Stomach (tissue), 9 donors: ENCODE results near the gene CCNE1. TPM values are rescaled to one million over a fixed set of nuclear protein-coding genes. Genes with fewer than 3 reads are reported as not detected.
A peak's percentile ranks its signal among the peaks of the same experiment; 100 is the strongest.

ENCODE experiments used
- DNase-seq, 2 donors: peaks; one replicate each; pipeline versions ENCODE4 v3.0.0 to v3.0.0-alpha.2; 2013 to 2019
- H3K27ac ChIP-seq, 5 donors: fragments of 200-600 bp in 4 of 5; sonication (generic) in 4 of 5; one replicate each; pipeline ENCODE4 v1.5.1; 2013 to 2019; ENCODE audit warnings: mild to moderate bottlenecking in 1 of 5, moderate library complexity in 1 of 5
- H3K27me3 ChIP-seq, 3 donors: fragments of 200-600 bp; sonication (generic); one replicate each; pipeline ENCODE4 v1.5.1; 2017 to 2019; ENCODE audit warnings: mixed run types in 1 of 3
- H3K36me3 ChIP-seq, 4 donors: fragments of 200-600 bp; sonication (generic); 1 replicate in 3 of 4; 2 replicates in 1 of 4; pipeline ENCODE4 v1.5.1; 2016 to 2019
- H3K4me1 ChIP-seq, 4 donors: fragments of 200-600 bp; sonication (generic); one replicate each; pipeline ENCODE4 v1.5.1; 2016 to 2019
- H3K4me3 ChIP-seq, 4 donors: fragments of 200-600 bp; sonication (generic) in 3 of 4; one replicate each; pipeline ENCODE4 v1.5.1; 2016 to 2019; ENCODE audit warnings: mild to moderate bottlenecking in 1 of 4
- H3K9me3 ChIP-seq, 4 donors: fragments of 200-600 bp; sonication (generic); one replicate each; pipeline ENCODE4 v1.5.1; 2016 to 2019
- CTCF ChIP-seq, 7 experiments: fragments of 450-650 bp in 4 of 7; fragments of 200-600 bp in 3 of 7; sonication (generic) in 3 of 7; IDR thresholded peaks; one replicate each; pipeline ENCODE4 v1.5.1; 2016 to 2019; ENCODE audit warnings: antibody characterized with exemption in 7 of 7, control low read depth in 2 of 7, mild to moderate bottlenecking in 1 of 7
- EP300 ChIP-seq: sonication (generic); formaldehyde crosslinking; IDR thresholded peaks from one replicate; pipeline ENCODE4 v1.6.1; 2017; ENCODE audit warnings: antibody characterized with exemption
- POLR2A ChIP-seq, 4 donors: fragments of 450-650 bp; IDR thresholded peaks; one replicate each; pipeline ENCODE4 v1.6.1; 2016; ENCODE audit warnings: antibody characterized with exemption in 4 of 4, control low read depth in 2 of 4, mild to moderate bottlenecking in 1 of 4, moderate library complexity in 1 of 4
- POLR2AphosphoS5 ChIP-seq, 3 donors: sonication (generic); formaldehyde crosslinking; IDR thresholded peaks; one replicate each; pipeline ENCODE4 v1.6.1; 2016; ENCODE audit warnings: antibody characterized with exemption in 3 of 3
- WGBS, 5 donors: extraction: QIAGEN DNeasy Blood & Tissue Kit in 3 of 5; methylation state at CpG; one replicate each; pipeline versions ENCODE4 v1.1.5 to v1.1.7; 2013 to 2018; 5-methylcytosine and 5-hydroxymethylcytosine counted together
- intact Hi-C: fragments of 100-400 bp; cut with DNase I; formaldehyde crosslinking; loops from one replicate; pipeline ENCODE4 v1.15.1; 2023; ENCODE audit warnings: low total_unique reads
- polyA plus RNA-seq, 3 donors: library from polyadenylated mRNA; stranded (reverse); fragments of 200-250 nt; gene quantifications; one replicate each; pipeline ENCODE4 v1.2.3, GENCODE V29; 2013
- total RNA-seq, 5 donors: library from RNA; depleted of rRNA; stranded (reverse); fragments of >200 nt; gene quantifications; one replicate each; pipeline versions ENCODE4 v1.1.0 to v1.2.3, GENCODE V29; 2014 to 2016
- donor health status: healthy with polysubstance abuse.
- donor health status: Bipolar disorder and iron deficiency.
- donor health status: healthy.

CCNE1 gene
- total and polyA plus RNA-seq, 8 donors: 1.7 to 3.7 (median 3.1) TPM; not detected in 3

DNA sequence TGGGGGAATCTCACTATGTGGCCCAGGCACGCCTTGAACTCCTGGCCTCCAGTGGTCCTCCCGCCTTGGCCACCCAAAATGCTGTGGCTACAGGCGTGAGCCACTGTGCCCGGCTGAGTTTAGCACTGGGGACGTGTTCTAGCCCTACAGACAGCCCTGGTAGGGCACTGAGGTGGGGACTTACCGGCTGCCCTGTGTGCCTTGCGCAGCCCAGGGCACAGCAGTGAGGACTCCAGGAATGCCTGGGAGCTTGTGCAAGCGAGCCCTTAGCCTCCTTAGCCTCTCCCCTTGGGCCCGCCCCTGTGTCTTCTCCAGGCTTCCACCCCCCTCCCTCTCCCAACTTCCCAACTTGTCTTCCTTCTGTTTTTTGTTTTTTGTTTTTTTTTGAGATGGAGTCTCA, 21.0 kb downstream of the CCNE1 start:
- Histone ChIP-seq H3K4me1 (no peaks in the 10 kb centered on the region), H3K36me3 (no peaks in the 10 kb centered on the region), H3K27me3 (peaks cover 0 to 30% (median 6%) of the 10 kb centered on the region in 3 donors), H3K9me3 (no peaks in the 10 kb centered on the region), H3K4me3 (no peak overlapping the region), H3K27ac (no peak overlapping the region)
- TF ChIP-seq EP300 (no peak), POLR2AphosphoS5 (IDR thresholded peaks at IDR 0.05) (no peak), POLR2A (IDR thresholded peaks at IDR 0.05) (no peak), CTCF (IDR thresholded peaks at IDR 0.05) (no peak)
- intact Hi-C loops: no loop called here
- no peak for DNase-seq
- WGBS, 5 donors: 80 to 89% (median 86%) methylated on average over 9 of the region's 9 CpGs

DNA sequence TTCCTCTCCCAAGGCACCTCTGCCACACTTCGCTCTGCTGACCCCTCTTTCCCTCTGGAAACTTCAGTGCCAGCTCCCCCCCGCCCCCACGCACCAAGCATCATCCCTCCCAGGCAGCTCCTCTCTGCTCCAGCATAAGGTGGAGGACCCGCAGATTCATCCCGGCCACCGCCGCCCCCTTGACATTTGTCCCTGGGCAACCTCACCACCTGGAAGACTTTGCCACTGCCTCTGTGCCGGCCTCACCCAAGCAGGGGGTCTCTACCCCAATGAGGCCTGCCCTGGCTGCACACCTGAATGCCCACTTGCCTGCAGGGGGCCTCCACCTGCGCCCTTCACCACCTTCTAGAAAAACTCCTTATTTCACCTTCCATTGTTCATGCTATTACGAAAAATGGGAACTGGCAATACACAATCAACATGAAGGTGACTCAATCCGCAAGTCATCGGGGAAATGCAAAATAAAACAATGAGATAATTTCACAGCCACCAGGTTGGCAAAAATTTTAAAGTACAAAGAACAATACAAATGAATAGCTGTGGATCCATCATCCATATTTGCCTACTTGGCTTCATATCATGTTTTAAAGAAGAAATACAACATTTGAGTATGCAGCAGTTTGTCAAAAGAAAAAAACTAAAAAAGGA, 21.9 kb downstream of the CCNE1 start:
- intact Hi-C loops: no loop called here
- H3K4me1 ChIP-seq: no peaks in the 10 kb centered on the region
- H3K27me3 ChIP-seq: peaks cover 0 to 32% (median 8%) of the 10 kb centered on the region in 3 donors
- no peaks in the 10 kb centered on the region for H3K36me3 ChIP-seq
- WGBS, 5 donors: 83 to 89% (median 86%) methylated on average over 12 of the region's 12 CpGs
- H3K4me3 ChIP-seq: no peak overlapping the region
- no peak for DNase-seq
- H3K9me3 ChIP-seq: no peaks in the 10 kb centered on the region
- TF ChIP-seq CTCF (IDR thresholded peaks at IDR 0.05) (no peak), POLR2A (IDR thresholded peaks at IDR 0.05) (no peak), POLR2AphosphoS5 (IDR thresholded peaks at IDR 0.05) (no peak), EP300 (no peak)
- no peak overlapping the region for H3K27ac ChIP-seq

GRCh38 chr19:29834991-29835846, 23.4 kb downstream of the CCNE1 start:
- DNase-seq: peak in 1 of 2 donors; percentile 64
- intact Hi-C loops: no loop called here
- Histone ChIP-seq H3K36me3 (no peaks in the 10 kb centered on the region), H3K27ac (no peak overlapping the region), H3K4me3 (no peak overlapping the region), H3K9me3 (no peaks in the 10 kb centered on the region), H3K4me1 (no peaks in the 10 kb centered on the region), H3K27me3 (peaks cover 0 to 34% (median 10%) of the 10 kb centered on the region in 3 donors)
- WGBS, 5 donors: 66 to 78% (median 71%) methylated on average over 17 of the region's 17 CpGs
- TF ChIP-seq POLR2AphosphoS5 (IDR thresholded peaks at IDR 0.05): no peak
- TF ChIP-seq CTCF (IDR thresholded peaks at IDR 0.05): no peak
- TF ChIP-seq POLR2A (IDR thresholded peaks at IDR 0.05): no peak
- no peak for TF ChIP-seq EP300

- Histone ChIP-seq H3K27ac (no peak overlapping the region), H3K9me3 (no peaks in the 10 kb centered on the region), H3K4me3 (no peak overlapping the region), H3K4me1 (no peaks in the 10 kb centered on the region), H3K27me3 (peaks cover 0 to 35% (median 8%) of the 10 kb centered on the region in 3 donors), H3K36me3 (no peaks in the 10 kb centered on the region)
- TF ChIP-seq POLR2A (IDR thresholded peaks at IDR 0.05) (no peak), CTCF (IDR thresholded peaks at IDR 0.05) (no peak), POLR2AphosphoS5 (IDR thresholded peaks at IDR 0.05) (no peak), EP300 (no peak)
- WGBS, 5 donors: 65 to 79% (median 69%) methylated on average over 5 of the region's 5 CpGs
- no peak for DNase-seq
- intact Hi-C loops: no loop called here
These were observed 24.6 kb downstream of the CCNE1 start for GRCh38 chr19:29836409-29836825.
